IMR-90 (cell line): ENCODE measurements around the gene LRRC31. TPM values are rescaled to one million over a fixed set of nuclear protein-coding genes. Genes with fewer than 3 reads are reported as not detected.

ENCODE experiments used
- ATAC-seq: fragments of 200-7000 bp; cut with Tn5 transposase; 2 replicates; pipeline ENCODE4 v1.9.1; 2020; ENCODE audit warnings: low read depth, mild to moderate bottlenecking, moderate library complexity
- BruUV-seq: library from RNA; stranded (reverse); fragments of 400-500 nt; replicated peaks from 2 replicates; lab custom pipeline; 2021; lab: Mats Ljungman, UMichigan
- CTCF ChIA-PET: fragments of 300-600 bp; formaldehyde crosslinking; extraction: SDS; loops from one replicate; lab custom pipeline; 2021; ENCODE audit warnings: antibody characterized with exemption; lab: Yijun Ruan, JAX
- POLR2A ChIA-PET: fragments of 300-600 bp; sonication (Branson Sonifier 250); formaldehyde crosslinking; loops from one replicate; lab custom pipeline; 2022; ENCODE audit warnings: antibody characterized with exemption; ENCODE audit not compliant: unreplicated experiment; lab: Charles Lee
- DNase-seq: peaks from one replicate; pipeline ENCODE4 v3.0.0; 2013
- H2AFZ ChIP-seq: replicated peaks from 2 replicates; pipeline ENCODE3; 2013; ENCODE audit warnings: low read length, mild to moderate bottlenecking; ENCODE audit not compliant: poor library complexity
- H2AK5ac ChIP-seq: 2 replicates; pipeline ENCODE4 v1.6.1; 2013; ENCODE audit warnings: low read depth, low read length, inconsistent platforms
- H2AK9ac ChIP-seq: replicated peaks from 2 replicates; pipeline ENCODE3; 2013; ENCODE audit warnings: mild to moderate bottlenecking, low read depth, low read length, moderate library complexity; ENCODE audit not compliant: poor library complexity
- H2BK120ac ChIP-seq: 2 replicates; pipeline ENCODE4 v1.6.1; 2013; ENCODE audit warnings: low read depth, low read length, inconsistent platforms
- H2BK15ac ChIP-seq: 3 replicates; pipeline ENCODE4 v1.6.1; 2013; ENCODE audit warnings: low read depth, low read length, inconsistent platforms
- H2BK20ac ChIP-seq: 2 replicates; pipeline ENCODE4 v1.6.1; 2013; ENCODE audit warnings: low read depth, mild to moderate bottlenecking, inconsistent platforms, low read length, moderate library complexity
- H2BK5ac ChIP-seq: 2 replicates; pipeline ENCODE4 v1.6.1; 2013; ENCODE audit warnings: mild to moderate bottlenecking, low read depth, low read length, inconsistent platforms; ENCODE audit not compliant: poor library complexity, severe bottlenecking
- H3K14ac ChIP-seq: replicated peaks from 2 replicates; pipeline ENCODE4 v1.6.1; 2013; ENCODE audit warnings: low read depth, low read length, inconsistent platforms
- H3K18ac ChIP-seq: 2 replicates; pipeline ENCODE4 v1.6.1; 2013; ENCODE audit warnings: low read depth, low read length, control low read depth
- H3K23ac ChIP-seq: 2 replicates; pipeline ENCODE4 v1.6.1; 2013; ENCODE audit warnings: low read depth, low read length, inconsistent platforms
- H3K27ac ChIP-seq: 2 replicates; pipeline ENCODE4 v1.5.1; 2013; ENCODE audit warnings: mild to moderate bottlenecking, control low read depth, low read length; ENCODE audit not compliant: insufficient read depth
- H3K27me3 ChIP-seq: 2 replicates; pipeline ENCODE4 v1.6.1; 2013; ENCODE audit warnings: low read length; ENCODE audit not compliant: control insufficient read depth, insufficient read depth
- H3K36me3 ChIP-seq: 2 replicates; pipeline ENCODE4 v1.6.1; 2013; ENCODE audit warnings: low read length, mixed read lengths; ENCODE audit not compliant: control insufficient read depth, insufficient read depth
- H3K4ac ChIP-seq: 2 replicates; pipeline ENCODE4 v1.6.1; 2013; ENCODE audit warnings: low read depth, low read length, inconsistent platforms
- H3K4me1 ChIP-seq: 2 replicates; pipeline ENCODE4 v1.6.1; 2013; ENCODE audit warnings: low read length, mixed read lengths; ENCODE audit not compliant: control insufficient read depth, insufficient read depth
- H3K4me2 ChIP-seq: 2 replicates; pipeline ENCODE4 v1.6.1; 2013; ENCODE audit warnings: low read depth, mild to moderate bottlenecking, control low read depth, low read length, moderate library complexity
- H3K4me3 ChIP-seq: 2 replicates; pipeline ENCODE4 v1.5.1; 2013; ENCODE audit warnings: low read depth, mild to moderate bottlenecking, control low read depth, low read length, moderate library complexity; ENCODE audit not compliant: insufficient read depth
- H3K56ac ChIP-seq: 2 replicates; pipeline ENCODE4 v1.6.1; 2013; ENCODE audit warnings: low read length, inconsistent platforms; ENCODE audit not compliant: insufficient read depth; ENCODE audit errors: extremely low read depth
- H3K79me1 ChIP-seq, 2 experiments: 2 replicates each; pipeline ENCODE4 v1.6.1; 2013; ENCODE audit warnings: low read length in 2 of 2, inconsistent platforms in 1 of 2, low read depth in 1 of 2
- H3K9ac ChIP-seq: 2 replicates; pipeline ENCODE4 v1.6.1; 2013; ENCODE audit warnings: low read depth, low read length, control low read depth
- H3K9me1 ChIP-seq: 2 replicates; pipeline ENCODE4 v1.6.1; 2013; ENCODE audit warnings: low read length, inconsistent platforms; ENCODE audit not compliant: insufficient read depth
- H3K9me3 ChIP-seq: 2 replicates; pipeline ENCODE4 v1.6.1; 2013; ENCODE audit warnings: low read length; ENCODE audit not compliant: control insufficient read depth, insufficient read depth
- H4K20me1 ChIP-seq: 2 replicates; pipeline ENCODE4 v1.6.1; 2013; ENCODE audit warnings: low read length, inconsistent platforms; ENCODE audit not compliant: insufficient read depth
- H4K5ac ChIP-seq: 2 replicates; pipeline ENCODE4 v1.6.1; 2013; ENCODE audit warnings: mild to moderate bottlenecking, low read depth, low read length, control low read depth
- H4K8ac ChIP-seq, 2 experiments: 2 replicates each; pipeline ENCODE4 v1.6.1; 2013; ENCODE audit warnings: low read depth in 2 of 2, low read length in 2 of 2, control low read depth in 1 of 2, inconsistent platforms in 1 of 2
- H4K91ac ChIP-seq: 2 replicates; pipeline ENCODE4 v1.6.1; 2013; ENCODE audit warnings: low read depth, low read length, inconsistent platforms; ENCODE audit not compliant: insufficient read depth
- BHLHE40 ChIP-seq: fragments of 150-350 bp; IDR thresholded peaks from 2 replicates; pipeline ENCODE4 v1.6.1; 2016; ENCODE audit warnings: mild to moderate bottlenecking, low read depth, low read length
- CEBPB ChIP-seq: IDR thresholded peaks from 2 replicates; pipeline ENCODE4 v1.6.1; 2012; ENCODE audit warnings: low read depth, low read length, improper control_type of control experiment
- CHD1 ChIP-seq: IDR thresholded peaks from 2 replicates; pipeline ENCODE4 v1.6.1; 2012; ENCODE audit warnings: low read depth, low read length, improper control_type of control experiment
- FOS ChIP-seq: fragments of 150-350 bp; IDR thresholded peaks from 2 replicates; pipeline ENCODE4 v1.6.1; 2016; ENCODE audit warnings: low read depth, low read length
- MAFK ChIP-seq: IDR thresholded peaks from 2 replicates; pipeline ENCODE4 v1.6.1; 2012; ENCODE audit warnings: low read depth, low read length, improper control_type of control experiment
- MAZ ChIP-seq: IDR thresholded peaks from 2 replicates; pipeline ENCODE4 v1.6.1; 2012; ENCODE audit warnings: low read depth, mild to moderate bottlenecking, low read length, improper control_type of control experiment, moderate library complexity, borderline replicate concordance
- MXI1 ChIP-seq: IDR thresholded peaks from 2 replicates; pipeline ENCODE4 v1.6.1; 2012; ENCODE audit warnings: low read depth, mild to moderate bottlenecking, low read length, moderate library complexity, borderline replicate concordance
- NFE2L2 ChIP-seq: fragments of 150-350 bp; IDR thresholded peaks from 2 replicates; pipeline ENCODE4 v1.6.1; 2016; ENCODE audit warnings: low read depth, mild to moderate bottlenecking, low read length
- POLR2A ChIP-seq: IDR thresholded peaks from 2 replicates; pipeline ENCODE4 v1.6.1; 2012; ENCODE audit warnings: mild to moderate bottlenecking, low read depth, low read length
- RAD21 ChIP-seq: IDR thresholded peaks from 2 replicates; pipeline ENCODE4 v1.6.1; 2012; ENCODE audit warnings: low read length, improper control_type of control experiment
- RCOR1 ChIP-seq: IDR thresholded peaks from 2 replicates; pipeline ENCODE4 v1.6.1; 2012; ENCODE audit warnings: mild to moderate bottlenecking, low read length, improper control_type of control experiment; ENCODE audit not compliant: insufficient replicate concordance
- SMC3 ChIP-seq: fragments of 150-350 bp; IDR thresholded peaks from 2 replicates; pipeline ENCODE4 v1.6.1; 2016; ENCODE audit warnings: low read depth, mild to moderate bottlenecking, antibody characterized with exemption, low read length, moderate library complexity
- WGBS, 2 experiments: methylation state at CpG; one replicate each; pipeline versions ENCODE4 v1.1.5 to v1.1.7; 2013; ENCODE audit warnings: missing lambda C conversion rate in 2 of 2; ENCODE audit not compliant: insufficient read length in 1 of 2; ENCODE audit errors: extremely low coverage in 2 of 2; 5-methylcytosine and 5-hydroxymethylcytosine counted together
- dilution Hi-C: fragments of 300-500 bp; cut with HindIII; formaldehyde crosslinking; loops from one replicate; pipeline ENCODE4 v1.14.3; 2018; ENCODE audit warnings: low sequenced_read_pairs; ENCODE audit not compliant: unreplicated experiment
- in situ Hi-C: fragments of 300-500 bp; cut with MboI; formaldehyde crosslinking; loops from 3 replicates; pipeline ENCODE4 v1.14.3; 2019; ENCODE audit warnings: low sequenced_read_pairs, inconsistent platforms, mixed read lengths
- intact Hi-C: fragments of 100-400 bp; cut with micrococcal nuclease; formaldehyde crosslinking; loops from 2 replicates; pipeline ENCODE4 v1.10.0; 2022
- polyA plus RNA-seq, 3 experiments: library from polyadenylated mRNA; depleted of rRNA; stranded (reverse); fragments of >200 nt; gene quantifications; 2 replicates each; pipeline ENCODE4 v1.2.3, GENCODE V29; 2012; ENCODE audit warnings: low replicate concordance in 1 of 3
- total RNA-seq: library from RNA; depleted of rRNA; stranded (reverse); fragments of >200 nt; gene quantifications from 2 replicates; pipeline ENCODE4 v1.2.3, GENCODE V29; 2012
- TF ChIP-seq, protein P1 (sequence below): conservative IDR thresholded peaks from 2 replicates; pipeline ENCODE4 v1.5.1; 2012; ENCODE audit warnings: mild to moderate bottlenecking, low read depth, low read length, improper control_type of control experiment
- TF ChIP-seq, protein P2 (sequence below): fragments of 150-350 bp; IDR thresholded peaks from 2 replicates; pipeline ENCODE4 v1.6.1; 2016; ENCODE audit warnings: low read depth, mild to moderate bottlenecking, low read length, moderate library complexity, borderline replicate concordance
- TF ChIP-seq, protein P3 (sequence below): fragments of 150-350 bp; IDR thresholded peaks from 2 replicates; pipeline ENCODE4 v1.6.1; 2017; ENCODE audit warnings: mild to moderate bottlenecking, antibody characterized with exemption, low read length, low read depth

Gene LRRC31
- total and polyA plus RNA-seq, 2 of the 4 experiments (the other 2 are of a cell fraction) = not detected

DNA sequence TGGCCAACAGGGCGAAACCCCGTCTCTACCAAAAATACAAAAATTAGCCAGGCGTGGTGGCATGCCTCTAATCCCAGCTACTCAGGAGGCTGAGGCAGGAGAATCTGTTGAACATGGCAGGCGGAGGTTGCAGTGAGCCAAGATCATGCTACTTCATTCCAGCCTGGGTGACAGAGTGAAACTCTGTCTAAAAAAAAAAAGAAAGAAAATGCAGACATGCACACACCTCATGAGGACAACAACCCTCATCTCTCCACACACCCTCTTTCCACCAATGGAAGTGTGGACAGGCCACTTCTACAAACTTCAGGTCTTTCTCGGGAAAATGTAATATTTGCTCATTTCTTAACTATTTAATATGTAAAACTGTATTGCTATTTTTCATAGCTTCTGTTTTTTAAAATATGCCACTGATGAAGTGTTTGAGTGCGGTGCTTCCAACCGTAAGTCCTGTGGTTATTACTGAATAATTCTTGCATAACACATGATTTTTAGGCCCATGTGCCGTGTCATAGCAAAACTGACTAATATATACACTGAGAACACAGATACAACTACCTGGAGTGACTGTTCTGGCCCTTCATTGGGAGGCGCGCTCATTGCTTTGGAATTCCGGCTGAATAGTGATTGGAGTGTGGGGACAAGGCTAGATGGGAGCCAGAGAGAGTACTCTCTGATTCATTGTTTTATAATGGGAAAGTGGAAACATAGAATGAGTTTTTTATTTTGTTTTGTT is 23.1 kb downstream of the LRRC31 start:
- Histone ChIP-seq H4K5ac (no peak overlapping the region), H3K27ac (no peak overlapping the region), H2BK15ac (no peak overlapping the region), H2BK20ac (no peak overlapping the region), H3K4me3 (no peak overlapping the region), H2BK5ac (no peak overlapping the region), H3K23ac (no peak overlapping the region), H2AK9ac (no peak overlapping the region), H3K4me2 (no peak overlapping the region), H4K8ac (no peak overlapping the region), H3K79me1 (no peaks in the 10 kb centered on the region), H2BK120ac (no peak overlapping the region), H3K9ac (no peak overlapping the region), H3K56ac (no peak overlapping the region), H4K20me1 (no peaks in the 10 kb centered on the region), H3K36me3 (no peaks in the 10 kb centered on the region), H4K91ac (no peak overlapping the region), H3K4me1 (no peaks in the 10 kb centered on the region), H2AK5ac (no peak overlapping the region), H3K9me3 (no peaks in the 10 kb centered on the region), H3K9me1 (peaks cover 4% of the 10 kb centered on the region; the same call in 1 of the 2 replicates), H3K14ac (no peak overlapping the region), H3K27me3 (peaks cover 3% of the 10 kb centered on the region), H3K18ac (no peak overlapping the region), H2AFZ (no peak overlapping the region), H3K4ac (no peak overlapping the region)
- WGBS, 2 experiments = no CpG with 5 or more reads among the region's 11 CpGs
- CTCF ChIA-PET = no interaction called here
- no TSS peak for BruUV-seq
- DNase-seq (peak; percentile 90), ATAC-seq (peak; percentile 97)
- TF ChIP-seq MXI1 = no peak
- no peak for TF ChIP-seq NFE2L2
- TF ChIP-seq FOS = no peak; the same call in 1 of the 2 replicates
- no peak for TF ChIP-seq CHD1
- no peak for TF ChIP-seq POLR2A
- TF ChIP-seq MAFK = no peak
- TF ChIP-seq, protein P1, sequence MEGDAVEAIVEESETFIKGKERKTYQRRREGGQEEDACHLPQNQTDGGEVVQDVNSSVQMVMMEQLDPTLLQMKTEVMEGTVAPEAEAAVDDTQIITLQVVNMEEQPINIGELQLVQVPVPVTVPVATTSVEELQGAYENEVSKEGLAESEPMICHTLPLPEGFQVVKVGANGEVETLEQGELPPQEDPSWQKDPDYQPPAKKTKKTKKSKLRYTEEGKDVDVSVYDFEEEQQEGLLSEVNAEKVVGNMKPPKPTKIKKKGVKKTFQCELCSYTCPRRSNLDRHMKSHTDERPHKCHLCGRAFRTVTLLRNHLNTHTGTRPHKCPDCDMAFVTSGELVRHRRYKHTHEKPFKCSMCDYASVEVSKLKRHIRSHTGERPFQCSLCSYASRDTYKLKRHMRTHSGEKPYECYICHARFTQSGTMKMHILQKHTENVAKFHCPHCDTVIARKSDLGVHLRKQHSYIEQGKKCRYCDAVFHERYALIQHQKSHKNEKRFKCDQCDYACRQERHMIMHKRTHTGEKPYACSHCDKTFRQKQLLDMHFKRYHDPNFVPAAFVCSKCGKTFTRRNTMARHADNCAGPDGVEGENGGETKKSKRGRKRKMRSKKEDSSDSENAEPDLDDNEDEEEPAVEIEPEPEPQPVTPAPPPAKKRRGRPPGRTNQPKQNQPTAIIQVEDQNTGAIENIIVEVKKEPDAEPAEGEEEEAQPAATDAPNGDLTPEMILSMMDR = no peak
- no peak for TF ChIP-seq RCOR1
- no peak for TF ChIP-seq MAZ
- TF ChIP-seq, protein P2, sequence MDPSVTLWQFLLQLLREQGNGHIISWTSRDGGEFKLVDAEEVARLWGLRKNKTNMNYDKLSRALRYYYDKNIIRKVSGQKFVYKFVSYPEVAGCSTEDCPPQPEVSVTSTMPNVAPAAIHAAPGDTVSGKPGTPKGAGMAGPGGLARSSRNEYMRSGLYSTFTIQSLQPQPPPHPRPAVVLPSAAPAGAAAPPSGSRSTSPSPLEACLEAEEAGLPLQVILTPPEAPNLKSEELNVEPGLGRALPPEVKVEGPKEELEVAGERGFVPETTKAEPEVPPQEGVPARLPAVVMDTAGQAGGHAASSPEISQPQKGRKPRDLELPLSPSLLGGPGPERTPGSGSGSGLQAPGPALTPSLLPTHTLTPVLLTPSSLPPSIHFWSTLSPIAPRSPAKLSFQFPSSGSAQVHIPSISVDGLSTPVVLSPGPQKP = no peak
- no peak for TF ChIP-seq RAD21
- peak; percentile 41 for TF ChIP-seq BHLHE40
- peak; percentile 85 for TF ChIP-seq CEBPB
- no peak for TF ChIP-seq SMC3
- TF ChIP-seq, protein P3, sequence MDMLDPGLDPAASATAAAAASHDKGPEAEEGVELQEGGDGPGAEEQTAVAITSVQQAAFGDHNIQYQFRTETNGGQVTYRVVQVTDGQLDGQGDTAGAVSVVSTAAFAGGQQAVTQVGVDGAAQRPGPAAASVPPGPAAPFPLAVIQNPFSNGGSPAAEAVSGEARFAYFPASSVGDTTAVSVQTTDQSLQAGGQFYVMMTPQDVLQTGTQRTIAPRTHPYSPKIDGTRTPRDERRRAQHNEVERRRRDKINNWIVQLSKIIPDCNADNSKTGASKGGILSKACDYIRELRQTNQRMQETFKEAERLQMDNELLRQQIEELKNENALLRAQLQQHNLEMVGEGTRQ = 0 out of 2 replicates have a peak, but pooled peaks have one; percentile 20
- in situ Hi-C loops = no loop called here
- POLR2A ChIA-PET = no interaction called here
- intact Hi-C loops = no loop called here
- dilution Hi-C loops = no loop called here
